Activated gamma-delta T cell treated with Interleukin-2 at 50 U/mL for 16 hours (primary cell): Measurements from ENCODE around the gene TRAF3IP3.
A peak's percentile ranks its signal among the peaks of the same experiment; 100 is the strongest.

Source experiments
- DNase-seq: peaks from one replicate; pipeline ENCODE4 v3.0.0-alpha.2; 2020

Gene TRAF3IP3

GRCh38 chr1:209803568-209803967, 47.7 kb downstream of the TRAF3IP3 start:
- no peak for DNase-seq

GRCh38 chr1:209805341-209805781, 49.5 kb downstream of the TRAF3IP3 start:
- no peak for DNase-seq

- DNase-seq, result peak; percentile 75
Measured at GRCh38 chr1:209805875-209806760, 50.3 kb downstream of the TRAF3IP3 start, which contains the start of gene IRF6. TSS of gene IRF6 (minus strand) at chr1:209806142. CDS start at chr1:209801413, 4,729 bp downstream.

- no peak for DNase-seq
Measured at GRCh38 chr1:209807509-209807908, 51.7 kb downstream of the TRAF3IP3 start.

- no peak for DNase-seq
Measured at GRCh38 chr1:209808059-209808581, 52.3 kb downstream of the TRAF3IP3 start.

- DNase-seq, result no peak
Measured at GRCh38 chr1:209809611-209810010, 53.8 kb downstream of the TRAF3IP3 start.

- DNase-seq, result no peak
Measured at GRCh38 chr1:209810783-209811182, 54.9 kb downstream of the TRAF3IP3 start.

- DNase-seq, result no peak
Measured at GRCh38 chr1:209813902-209814301, 58.0 kb downstream of the TRAF3IP3 start.

GRCh38 chr1:209815490-209815889, 59.6 kb downstream of the TRAF3IP3 start:
- DNase-seq, result no peak

- no peak for DNase-seq
Measured at GRCh38 chr1:209815931-209816341, 60.1 kb downstream of the TRAF3IP3 start.

GRCh38 chr1:209816923-209817322, 61.1 kb downstream of the TRAF3IP3 start:
- DNase-seq, result no peak

- DNase-seq, result no peak
Measured at GRCh38 chr1:209817691-209818090, 61.8 kb downstream of the TRAF3IP3 start.

- DNase-seq, result no peak
Measured at GRCh38 chr1:209819058-209819457, 63.2 kb downstream of the TRAF3IP3 start.

- no peak for DNase-seq
Measured at GRCh38 chr1:209820986-209821385, 65.1 kb downstream of the TRAF3IP3 start.

- DNase-seq, result no peak
Measured at GRCh38 chr1:209822706-209823105, 66.9 kb downstream of the TRAF3IP3 start.

- DNase-seq, result peak; percentile 17
Measured at GRCh38 chr1:209823143-209824041, 67.5 kb downstream of the TRAF3IP3 start.

- DNase-seq, result no peak
Measured at GRCh38 chr1:209825591-209826434, 70.0 kb downstream of the TRAF3IP3 start.

GRCh38 chr1:209827384-209828262, 71.8 kb downstream of the TRAF3IP3 start, which contains the start of gene UTP25:
TSS of gene UTP25 (plus strand) at chr1:209827972. CDS start at chr1:209828064, 92 bp downstream.
- DNase-seq, result peak; percentile 93

- DNase-seq, result no peak
Measured at GRCh38 chr1:209829716-209830115, 73.9 kb downstream of the TRAF3IP3 start.

GRCh38 chr1:209830722-209831121, 74.9 kb downstream of the TRAF3IP3 start:
- DNase-seq, result no peak

- no peak for DNase-seq
Measured at GRCh38 chr1:209831615-209832014, 75.8 kb downstream of the TRAF3IP3 start.
